ENCODE data around the gene OR5T1. TPM values are rescaled to one million over a fixed set of nuclear protein-coding genes. Genes with fewer than 3 reads are reported as not detected.

The OR5T1 gene
- polyA plus RNA-seq, 1 of the 3 experiments (the other 2 are of a cell fraction) = not detected

DNA sequence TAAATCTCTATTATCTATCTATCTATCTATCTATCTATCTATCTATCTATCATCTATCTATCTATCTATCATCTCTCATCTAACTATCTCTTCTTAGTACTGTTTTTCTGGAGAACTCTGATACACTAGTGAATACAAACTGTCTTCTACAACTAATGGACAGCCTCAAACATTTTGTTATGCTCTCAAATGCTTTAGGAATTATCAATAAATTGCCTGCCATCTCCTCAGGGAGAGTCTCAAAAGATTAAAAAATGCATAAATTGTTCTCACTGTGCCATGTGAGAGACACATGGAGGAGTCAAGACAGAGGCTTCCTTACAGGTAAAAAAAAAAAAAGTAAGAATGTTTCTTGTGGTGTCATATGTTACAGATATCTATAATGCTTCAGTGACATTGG is 40.9 kb downstream of the OR5T1 start, which contains the start of gene OR8K3:
TSS of gene OR8K3 (plus strand) at position 301 of the 400 bp plus-strand sequence. CDS start 3,163 bp downstream, outside the sequence.
- no peak within 1 kb of the TSS for H3K4me2 ChIP-seq
- TF ChIP-seq FOXM1 (IDR thresholded peaks at IDR 0.05; ENCODE audit: low read depth) (no peak), RFX5 (IDR thresholded peaks at IDR 0.05; ENCODE audit: low read length) (no peak), CHD2 (IDR thresholded peaks at IDR 0.05; ENCODE audit: low read length, partially characterized antibody) (no peak), EZH2phosphoT487 (IDR thresholded peaks at IDR 0.05; ENCODE audit: borderline replicate concordance, low read depth) (no peak), POLR2AphosphoS5 (IDR thresholded peaks at IDR 0.05; ENCODE audit: low read depth, low read length) (no peak), RXRA (IDR thresholded peaks at IDR 0.05; ENCODE audit: borderline replicate concordance, low read depth) (no peak), EP300 (IDR thresholded peaks at IDR 0.05; ENCODE audit: borderline replicate concordance in 1 of 2, low read depth in 1 of 2, low read length in 1 of 2) (no peak), ELF1 (IDR thresholded peaks at IDR 0.05) (no peak), NRF1 (IDR thresholded peaks at IDR 0.05; ENCODE audit: low read depth, low read length) (no peak), MEF2A (IDR thresholded peaks at IDR 0.05; ENCODE audit: borderline replicate concordance, low read depth) (no peak)
- TF ChIP-seq, protein P1, sequence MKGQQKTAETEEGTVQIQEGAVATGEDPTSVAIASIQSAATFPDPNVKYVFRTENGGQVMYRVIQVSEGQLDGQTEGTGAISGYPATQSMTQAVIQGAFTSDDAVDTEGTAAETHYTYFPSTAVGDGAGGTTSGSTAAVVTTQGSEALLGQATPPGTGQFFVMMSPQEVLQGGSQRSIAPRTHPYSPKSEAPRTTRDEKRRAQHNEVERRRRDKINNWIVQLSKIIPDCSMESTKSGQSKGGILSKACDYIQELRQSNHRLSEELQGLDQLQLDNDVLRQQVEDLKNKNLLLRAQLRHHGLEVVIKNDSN (IDR thresholded peaks at IDR 0.05; ENCODE audit: borderline replicate concordance, low read depth) = no peak
- TF ChIP-seq, protein P2, sequence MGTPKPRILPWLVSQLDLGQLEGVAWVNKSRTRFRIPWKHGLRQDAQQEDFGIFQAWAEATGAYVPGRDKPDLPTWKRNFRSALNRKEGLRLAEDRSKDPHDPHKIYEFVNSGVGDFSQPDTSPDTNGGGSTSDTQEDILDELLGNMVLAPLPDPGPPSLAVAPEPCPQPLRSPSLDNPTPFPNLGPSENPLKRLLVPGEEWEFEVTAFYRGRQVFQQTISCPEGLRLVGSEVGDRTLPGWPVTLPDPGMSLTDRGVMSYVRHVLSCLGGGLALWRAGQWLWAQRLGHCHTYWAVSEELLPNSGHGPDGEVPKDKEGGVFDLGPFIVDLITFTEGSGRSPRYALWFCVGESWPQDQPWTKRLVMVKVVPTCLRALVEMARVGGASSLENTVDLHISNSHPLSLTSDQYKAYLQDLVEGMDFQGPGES (IDR thresholded peaks at IDR 0.05; ENCODE audit: low read depth, low read length) = no peak
- H3K9me3 ChIP-seq = no peaks in the 10 kb centered on the region
- no peaks in the 10 kb centered on the region for H4K20me1 ChIP-seq (ENCODE audit: insufficient read depth)
- ChIA-PET POLR2A (no interaction called here), CTCF (no interaction called here)
- no peaks in the 10 kb centered on the region for H3K27me3 ChIP-seq (ENCODE audit: insufficient read depth)
- H3K4me3 ChIP-seq (ENCODE audit: low read depth in 2 of 2, low read length in 1 of 2) = no peak within 1 kb of the TSS
- H3K27ac ChIP-seq (ENCODE audit: low read depth in 2 of 2, low read length in 1 of 2) = no peak within 1 kb of the TSS
- H3F3A ChIP-seq (replicated peaks; ENCODE audit: insufficient read depth) = no peaks in the 10 kb centered on the region
- H3K9ac ChIP-seq = no peak within 1 kb of the TSS
- no peaks in the 10 kb centered on the region for H3K4me1 ChIP-seq (ENCODE audit: control insufficient read depth in 1 of 2, insufficient read depth in 2 of 2, low read depth in 1 of 2, low read length in 1 of 2)
- no peaks in the 10 kb centered on the region for H3K79me2 ChIP-seq (ENCODE audit: insufficient read depth)
- no peaks in the 10 kb centered on the region for H3K36me3 ChIP-seq (replicated peaks in 1 of 2; ENCODE audit: control insufficient read depth in 1 of 2, insufficient read depth in 2 of 2, low read length in 1 of 2)
- no peaks in the 10 kb centered on the region for H3K9me2 ChIP-seq
- no peak within 1 kb of the TSS for H2AFZ ChIP-seq (ENCODE audit: low read depth)
- DNase-seq = no peak

Other genes starting within 250 kb of the OR5T1 start
- gene OR5AS1, start 246.5 kb upstream of the OR5T1 start, polyA plus RNA-seq (2012; rRNA removed) = not detected in 2 replicates
- not detected in 2 replicates for gene OR8I2, start 180.8 kb upstream of the OR5T1 start, polyA plus RNA-seq (2012; rRNA removed)
- not detected in 2 replicates for gene OR8H2, start 170.5 kb upstream of the OR5T1 start, polyA plus RNA-seq (2012; rRNA removed)
- not detected in 2 replicates for gene OR8H3, start 151.8 kb upstream of the OR5T1 start, polyA plus RNA-seq (2012; rRNA removed)
- gene OR8J3, start 134.0 kb upstream of the OR5T1 start, polyA plus RNA-seq (2012; rRNA removed) = not detected in 2 replicates
- gene OR8K5, start 113.8 kb upstream of the OR5T1 start, polyA plus RNA-seq (2012; rRNA removed) = not detected in 2 replicates
- gene OR5J2, start 97.5 kb upstream of the OR5T1 start, polyA plus RNA-seq (2012; rRNA removed) = not detected in 2 replicates
- not detected in 2 replicates for gene OR5T2, start 39.9 kb upstream of the OR5T1 start, polyA plus RNA-seq (2012; rRNA removed)
- gene OR5T3, start 21.9 kb upstream of the OR5T1 start, polyA plus RNA-seq (2012; rRNA removed) = not detected in 2 replicates
- gene OR8H1, start 18.1 kb downstream of the OR5T1 start, polyA plus RNA-seq (2012; rRNA removed) = not detected in 2 replicates
- gene OR8K3, start 41.0 kb downstream of the OR5T1 start, polyA plus RNA-seq (2012; rRNA removed) = not detected in 2 replicates
- gene OR8K1, start 71.9 kb downstream of the OR5T1 start, polyA plus RNA-seq (2012; rRNA removed) = not detected in 2 replicates
- not detected in 2 replicates for gene OR8J1, start 80.1 kb downstream of the OR5T1 start, polyA plus RNA-seq (2012; rRNA removed)
- not detected in 2 replicates for gene OR8U1, start 101.5 kb downstream of the OR5T1 start, polyA plus RNA-seq (2012; rRNA removed)
- gene OR5AL1, start 138.5 kb downstream of the OR5T1 start, polyA plus RNA-seq (2012; rRNA removed) = not detected in 2 replicates
- not detected in 2 replicates for gene OR5M3, start 199.2 kb downstream of the OR5T1 start, polyA plus RNA-seq (2012; rRNA removed)
- gene OR5M8, start 217.2 kb downstream of the OR5T1 start, polyA plus RNA-seq (2012; rRNA removed) = not detected in 2 replicates